Activated CD8-positive, alpha-beta T cell treated with anti-CD3 and anti-CD28 coated beads, Interleukin-2, amount 10 ng/mL, durations not matched to agents 7 days and 5 days (primary cell): Measurements from ENCODE around the gene BFSP2. TPM values are rescaled to one million over a fixed set of nuclear protein-coding genes. Genes with fewer than 3 reads are reported as not detected.

Experiments used
- ATAC-seq: fragments of 150-1000 bp; cut with Tn5 transposase; one replicate; pipeline ENCODE4 v1.10.0; 2021; ENCODE audit warnings: moderate library complexity
- CTCF ChIA-PET: fragments of 350-600 bp; sonication (Branson Sonifier 250); formaldehyde crosslinking; loops from one replicate; lab custom pipeline; 2021; ENCODE audit warnings: antibody characterized with exemption; lab: Charles Lee
- POLR2A ChIA-PET: fragments of 350-600 bp; sonication (Branson Sonifier 250); formaldehyde crosslinking; loops from one replicate; lab custom pipeline; 2021; ENCODE audit warnings: antibody characterized with exemption; lab: Charles Lee
- DNase-seq: peaks from one replicate; pipeline ENCODE4 v3.0.0-alpha.2; 2020
- H3K27ac Mint-ChIP-seq: one replicate; pipeline ENCODE4 v1.8.0; 2021; ENCODE audit warnings: mild to moderate bottlenecking, mixed read lengths
- H3K27me3 Mint-ChIP-seq: one replicate; pipeline ENCODE4 v1.8.0; 2021; ENCODE audit warnings: low read depth, mixed read lengths
- H3K36me3 Mint-ChIP-seq: one replicate; pipeline ENCODE4 v1.8.0; 2021; ENCODE audit warnings: low read depth, mixed read lengths
- H3K4me1 Mint-ChIP-seq: one replicate; pipeline ENCODE4 v1.8.0; 2021; ENCODE audit warnings: low read depth, mixed read lengths
- H3K4me3 Mint-ChIP-seq: one replicate; pipeline ENCODE4 v1.8.0; 2021; ENCODE audit warnings: mild to moderate bottlenecking, mixed read lengths
- H3K9me3 Mint-ChIP-seq: one replicate; pipeline ENCODE4 v1.8.0; 2022; ENCODE audit warnings: mixed read lengths; ENCODE audit not compliant: insufficient read depth
- total RNA-seq, 2 experiments: library from RNA; stranded (reverse); gene quantifications; one replicate each; pipeline ENCODE4 v1.2.3, GENCODE V29; 2021

The BFSP2 gene
- total RNA-seq, 2 experiments from 2014 or later = 0.42 to 0.45 TPM

DNA sequence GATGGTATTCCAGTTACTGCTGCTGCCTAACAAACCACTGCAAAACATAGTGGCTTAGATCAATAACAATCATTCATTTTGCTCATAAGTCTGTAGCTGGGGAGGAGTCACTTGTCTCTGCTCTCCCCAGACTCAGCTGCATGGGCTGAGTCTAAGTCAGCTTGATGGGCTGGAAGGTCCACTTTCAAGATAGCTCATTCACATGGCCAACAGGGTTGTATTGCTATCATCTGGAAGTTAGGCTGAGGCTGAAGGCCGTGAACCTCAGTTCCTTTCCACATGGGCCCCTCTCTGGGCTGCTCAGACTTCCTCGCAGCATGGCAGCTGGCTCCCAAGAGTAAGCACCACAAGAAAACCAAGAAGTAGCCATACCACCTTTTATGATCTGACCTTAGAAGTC lies 28.7 kb upstream of the BFSP2 start:
- Mint-ChIP-seq H3K4me1 (no peaks in the 10 kb centered on the region), H3K9me3 (no peaks in the 10 kb centered on the region), H3K36me3 (no peaks in the 10 kb centered on the region), H3K27ac (no peak overlapping the region), H3K4me3 (no peak overlapping the region), H3K27me3 (peaks cover 6% of the 10 kb centered on the region)
- ChIA-PET POLR2A (no interaction called here), CTCF (interaction anchor here (0.8 to 1.3 kb wide), 2 partner anchors 15 to 30 kb away, joined by 3 read pairs; no protein-coding TSS in a partner anchor)
- no peak for DNase-seq
- no peak for ATAC-seq

DNA sequence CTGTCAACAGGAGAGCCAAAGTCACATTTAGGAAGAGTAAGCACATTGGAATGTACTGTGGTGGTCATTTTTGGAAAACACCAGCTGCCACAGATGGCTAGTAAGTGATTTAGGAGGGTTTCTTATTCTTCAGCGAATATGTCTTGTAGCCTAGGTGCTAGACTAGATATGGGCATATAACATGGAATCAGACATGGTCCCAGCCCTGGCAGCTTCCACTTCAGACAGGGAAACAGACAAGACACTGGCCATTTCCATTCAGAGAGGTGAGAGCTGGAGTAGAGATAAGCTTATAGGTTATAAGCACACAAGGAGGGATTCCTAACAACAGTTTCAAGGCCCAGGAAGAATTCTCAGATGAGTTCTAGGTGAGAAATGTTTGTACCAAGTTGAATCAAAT lies 28.2 kb upstream of the BFSP2 start:
- ATAC-seq (no peak), DNase-seq (no peak)
- Mint-ChIP-seq H3K4me1 (no peaks in the 10 kb centered on the region), H3K36me3 (no peaks in the 10 kb centered on the region), H3K27ac (no peak overlapping the region), H3K27me3 (peaks cover 3% of the 10 kb centered on the region), H3K4me3 (no peak overlapping the region), H3K9me3 (no peaks in the 10 kb centered on the region)
- ChIA-PET CTCF (interaction anchor here (1.3 kb wide), 1 partner anchor 14 kb away, joined by 3 read pairs; no protein-coding TSS in a partner anchor), POLR2A (no interaction called here)

DNA sequence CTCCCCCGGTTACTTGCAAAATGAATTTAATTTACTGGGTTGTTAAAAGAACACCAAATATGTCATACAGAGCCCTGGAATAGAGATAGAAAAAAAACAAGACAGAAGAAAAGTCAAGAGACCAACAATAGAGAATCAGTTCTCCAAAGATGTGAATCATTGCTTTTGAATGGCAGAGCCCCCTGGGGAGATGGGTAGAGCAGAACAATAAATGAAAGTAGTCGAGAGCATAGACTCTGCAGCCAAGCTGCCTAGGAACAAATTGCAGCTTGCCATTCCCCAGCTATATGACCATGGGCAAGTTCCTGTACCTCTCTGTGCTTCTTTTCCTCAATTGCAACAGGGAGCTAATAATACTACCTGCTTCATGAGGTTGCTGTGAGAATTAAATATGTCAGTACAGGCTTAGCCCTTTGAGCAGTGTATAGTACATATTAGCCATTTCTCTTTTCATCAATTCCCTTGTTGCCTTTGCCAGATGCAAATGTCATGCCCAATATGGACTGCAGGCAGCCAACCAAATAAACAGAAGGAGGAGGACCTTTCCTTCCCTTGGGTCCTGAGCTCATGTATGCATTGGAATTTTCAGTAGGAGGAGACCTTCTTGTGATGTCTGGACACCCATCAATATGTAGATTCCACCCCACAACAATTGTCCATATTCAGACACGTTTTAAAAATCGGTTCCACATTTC lies 25.0 kb upstream of the BFSP2 start:
- no peaks in the 10 kb centered on the region for H3K9me3 Mint-ChIP-seq
- no peak overlapping the region for H3K27ac Mint-ChIP-seq
- ChIA-PET POLR2A (no interaction called here), CTCF (interaction anchor here (0.8 kb wide), 1 partner anchor 13 kb away, joined by 3 read pairs; no protein-coding TSS in a partner anchor)
- ATAC-seq (no peak), DNase-seq (no peak)
- no peaks in the 10 kb centered on the region for H3K4me1 Mint-ChIP-seq
- H3K4me3 Mint-ChIP-seq = no peak overlapping the region
- H3K27me3 Mint-ChIP-seq = no peaks in the 10 kb centered on the region
- no peaks in the 10 kb centered on the region for H3K36me3 Mint-ChIP-seq

DNA sequence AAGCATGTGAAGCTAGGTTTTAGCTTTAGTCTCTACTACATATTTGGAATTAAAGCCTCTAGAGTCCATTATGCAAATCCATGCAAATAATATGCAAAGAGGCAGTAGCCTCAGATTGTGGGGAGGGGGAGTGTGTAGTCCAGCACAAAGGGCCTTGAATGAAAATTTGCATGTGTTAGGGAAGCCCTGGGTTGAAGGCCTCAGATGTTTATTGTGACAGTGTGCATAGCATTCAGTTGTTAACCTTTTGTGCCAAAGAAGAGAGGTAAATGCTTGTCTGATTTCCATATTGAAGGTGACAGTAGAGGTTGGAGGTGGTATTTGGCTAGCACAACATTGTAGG lies 24.5 kb upstream of the BFSP2 start:
- Mint-ChIP-seq H3K27me3 (no peaks in the 10 kb centered on the region), H3K4me3 (no peak overlapping the region), H3K36me3 (no peaks in the 10 kb centered on the region), H3K4me1 (no peaks in the 10 kb centered on the region), H3K9me3 (no peaks in the 10 kb centered on the region), H3K27ac (no peak overlapping the region)
- ChIA-PET POLR2A (no interaction called here), CTCF (interaction anchor here (0.8 kb wide), 1 partner anchor 12 kb away, joined by 3 read pairs; no protein-coding TSS in a partner anchor)
- DNase-seq = no peak
- no peak for ATAC-seq

DNA sequence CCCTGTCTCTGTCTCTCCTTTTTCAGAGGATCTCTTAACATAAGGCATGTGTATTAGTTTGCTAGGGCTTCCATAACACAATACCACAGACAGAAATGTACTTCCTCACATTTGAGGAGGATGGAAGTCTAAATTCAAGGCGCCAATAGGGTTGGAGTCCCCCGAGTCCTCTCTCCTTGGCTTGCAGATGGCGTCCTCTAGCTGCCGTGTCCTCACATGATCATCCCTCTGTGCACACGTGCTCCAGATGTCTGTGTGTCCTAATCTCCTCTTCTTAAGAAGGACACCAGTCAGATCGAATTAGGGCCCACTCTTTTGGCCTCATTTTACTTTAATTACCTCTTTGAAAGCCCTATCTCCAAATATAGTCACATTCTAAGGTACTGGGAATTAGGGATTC lies 23.0 kb upstream of the BFSP2 start:
- ATAC-seq = no peak
- POLR2A ChIA-PET = no interaction called here
- Mint-ChIP-seq H3K4me1 (no peaks in the 10 kb centered on the region), H3K9me3 (no peaks in the 10 kb centered on the region), H3K27ac (no peak overlapping the region), H3K4me3 (no peak overlapping the region), H3K27me3 (no peaks in the 10 kb centered on the region), H3K36me3 (no peaks in the 10 kb centered on the region)
- CTCF ChIA-PET = interaction anchor here (1.1 kb wide), 1 partner anchor 11 kb away, joined by 3 read pairs; no protein-coding TSS in a partner anchor
- no peak for DNase-seq

DNA sequence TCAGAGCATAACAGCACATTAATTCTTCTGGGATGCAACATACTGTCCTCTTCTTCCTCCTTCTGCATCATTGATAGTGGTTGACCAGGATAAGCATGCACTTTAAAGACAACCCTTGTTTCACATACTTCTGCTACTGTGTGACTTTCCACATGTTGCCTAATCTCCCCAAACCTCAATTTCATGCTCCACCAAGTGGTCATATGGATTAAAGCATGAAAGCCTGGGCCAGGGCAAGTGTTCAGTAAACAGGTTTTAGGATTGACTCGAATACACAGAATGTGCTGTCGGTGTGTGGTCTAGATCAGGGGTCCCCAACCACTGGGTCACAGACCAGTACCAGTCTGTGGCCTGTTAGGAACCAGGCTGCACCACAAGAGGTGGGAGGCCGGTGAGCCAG lies 22.5 kb upstream of the BFSP2 start:
- ChIA-PET POLR2A (no interaction called here), CTCF (interaction anchor here (1.1 kb wide), 1 partner anchor 11 kb away, joined by 3 read pairs; no protein-coding TSS in a partner anchor)
- Mint-ChIP-seq H3K36me3 (no peaks in the 10 kb centered on the region), H3K4me1 (no peaks in the 10 kb centered on the region), H3K4me3 (no peak overlapping the region), H3K9me3 (no peaks in the 10 kb centered on the region), H3K27ac (no peak overlapping the region), H3K27me3 (no peaks in the 10 kb centered on the region)
- DNase-seq = no peak
- ATAC-seq = no peak

DNA sequence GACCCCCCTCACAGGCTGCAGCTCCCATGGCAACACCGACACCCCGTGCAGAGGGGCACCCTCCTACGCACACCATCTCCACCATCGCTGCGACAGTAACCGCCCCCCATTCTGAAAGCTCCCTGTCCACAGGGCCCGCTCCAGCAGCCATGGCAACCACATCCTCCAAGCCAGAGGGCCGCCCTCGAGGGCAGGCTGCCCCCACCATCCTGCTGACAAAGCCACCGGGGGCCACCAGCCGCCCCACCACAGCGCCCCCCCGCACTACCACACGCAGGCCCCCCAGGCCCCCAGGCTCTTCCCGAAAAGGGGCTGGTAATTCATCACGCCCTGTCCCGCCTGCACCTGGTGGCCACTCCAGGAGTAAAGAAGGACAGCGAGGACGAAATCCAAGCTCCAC lies 19.9 kb upstream of the BFSP2 start:
- ATAC-seq (no peak), DNase-seq (no peak)
- Mint-ChIP-seq H3K4me3 (no peak overlapping the region), H3K36me3 (no peaks in the 10 kb centered on the region), H3K27me3 (no peaks in the 10 kb centered on the region), H3K4me1 (no peaks in the 10 kb centered on the region), H3K9me3 (no peaks in the 10 kb centered on the region), H3K27ac (no peak overlapping the region)
- POLR2A ChIA-PET = no interaction called here
- CTCF ChIA-PET = no interaction called here

DNA sequence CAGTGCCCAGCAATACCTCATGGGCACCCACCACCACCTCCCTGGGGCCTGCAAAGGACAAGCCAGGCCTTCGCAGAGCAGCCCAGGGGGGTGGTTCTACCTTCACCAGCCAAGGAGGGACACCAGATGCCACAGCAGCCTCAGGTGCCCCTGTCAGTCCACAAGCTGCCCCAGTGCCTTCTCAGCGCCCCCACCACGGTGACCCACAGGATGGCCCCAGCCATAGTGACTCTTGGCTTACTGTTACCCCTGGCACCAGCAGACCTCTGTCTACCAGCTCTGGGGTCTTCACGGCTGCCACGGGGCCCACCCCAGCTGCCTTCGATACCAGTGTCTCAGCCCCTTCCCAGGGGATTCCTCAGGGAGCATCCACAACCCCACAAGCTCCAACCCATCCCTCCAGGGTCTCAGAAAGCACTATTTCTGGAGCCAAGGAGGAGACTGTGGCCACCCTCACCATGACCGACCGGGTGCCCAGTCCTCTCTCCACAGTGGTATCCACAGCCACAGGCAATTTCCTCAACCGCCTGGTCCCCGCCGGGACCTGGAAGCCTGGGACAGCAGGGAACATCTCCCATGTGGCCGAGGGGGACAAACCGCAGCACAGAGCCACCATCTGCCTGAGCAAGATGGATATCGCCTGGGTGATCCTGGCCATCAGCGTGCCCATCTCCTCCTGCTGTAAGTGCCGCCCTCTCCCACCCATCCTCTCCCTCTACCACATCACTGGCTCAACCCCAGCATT lies 19.2 kb upstream of the BFSP2 start:
- H3K36me3 Mint-ChIP-seq = no peaks in the 10 kb centered on the region
- no peaks in the 10 kb centered on the region for H3K27me3 Mint-ChIP-seq
- ATAC-seq = no peak
- H3K9me3 Mint-ChIP-seq = no peaks in the 10 kb centered on the region
- no peak overlapping the region for H3K27ac Mint-ChIP-seq
- ChIA-PET CTCF (no interaction called here), POLR2A (no interaction called here)
- H3K4me3 Mint-ChIP-seq = no peak overlapping the region
- no peaks in the 10 kb centered on the region for H3K4me1 Mint-ChIP-seq
- no peak for DNase-seq

DNA sequence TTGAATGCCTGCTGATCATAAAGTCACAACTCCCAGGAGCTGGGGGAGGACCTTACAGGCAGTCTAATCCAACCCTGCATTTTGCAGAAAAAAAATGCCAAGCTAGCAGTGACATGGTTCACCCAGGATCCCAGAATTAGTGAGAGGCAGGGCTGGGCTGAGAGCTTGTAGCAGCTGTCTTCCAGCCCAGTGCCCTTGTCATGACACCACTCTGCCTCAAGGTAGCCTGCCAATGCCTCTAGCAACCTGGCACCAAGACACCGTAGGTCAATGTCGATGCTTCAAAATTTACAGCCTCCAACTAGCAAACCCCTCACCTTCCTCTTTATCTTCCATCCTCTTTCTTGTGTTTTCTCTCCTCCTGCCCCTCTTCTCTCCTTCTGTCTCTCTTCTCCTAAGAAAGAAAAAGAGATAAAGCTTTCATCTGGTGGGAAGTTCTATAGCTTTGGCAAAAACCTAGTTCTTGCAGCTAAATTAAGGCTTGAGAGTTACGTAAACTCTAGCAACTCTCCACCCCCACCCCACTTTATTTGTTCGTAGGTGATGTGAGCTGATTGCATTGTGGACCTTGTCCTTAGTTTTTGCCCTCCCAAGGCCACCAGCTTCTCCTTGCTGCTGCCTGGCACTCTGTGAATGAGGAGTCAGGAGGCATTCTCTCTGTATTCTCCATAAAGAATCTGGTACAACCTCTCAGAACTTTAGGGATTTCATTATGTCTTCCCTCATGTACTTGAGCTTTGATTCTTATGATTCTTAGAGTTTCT lies 18.3 kb upstream of the BFSP2 start:
- H3K27ac Mint-ChIP-seq = no peak overlapping the region
- H3K4me1 Mint-ChIP-seq = no peaks in the 10 kb centered on the region
- no peaks in the 10 kb centered on the region for H3K36me3 Mint-ChIP-seq
- H3K4me3 Mint-ChIP-seq = no peak overlapping the region
- H3K9me3 Mint-ChIP-seq = no peaks in the 10 kb centered on the region
- H3K27me3 Mint-ChIP-seq = no peaks in the 10 kb centered on the region
- ATAC-seq (no peak), DNase-seq (no peak)
- CTCF ChIA-PET = interaction anchor here (0.5 to 1.6 kb wide), 6 partner anchors 10 to 913 kb away, joined by 3 to 4 read pairs (median 3); no protein-coding TSS in a partner anchor
- POLR2A ChIA-PET = no interaction called here

DNA sequence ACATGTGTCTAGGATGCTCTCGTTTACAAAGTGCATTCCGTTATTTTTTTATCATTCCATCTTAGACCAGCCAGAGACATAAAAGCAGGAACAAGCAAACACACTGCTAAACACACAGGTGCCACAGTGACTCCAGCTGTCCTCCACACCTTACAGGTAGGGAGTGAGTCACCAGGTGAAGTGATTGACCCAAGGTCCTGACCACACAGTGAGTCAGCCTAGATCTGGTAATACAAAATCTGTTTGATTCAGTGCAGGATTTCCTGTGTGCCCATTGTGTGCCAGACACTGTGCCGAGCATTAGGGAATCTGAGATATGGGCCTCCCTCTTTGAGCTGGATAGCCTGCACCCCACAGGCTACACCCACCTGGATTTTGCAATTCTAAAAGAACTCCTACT lies 16.7 kb upstream of the BFSP2 start:
- no peaks in the 10 kb centered on the region for H3K27me3 Mint-ChIP-seq
- DNase-seq (no peak), ATAC-seq (no peak)
- no peaks in the 10 kb centered on the region for H3K36me3 Mint-ChIP-seq
- no peaks in the 10 kb centered on the region for H3K4me1 Mint-ChIP-seq
- ChIA-PET CTCF (interaction anchor here (1.3 to 2.8 kb wide), 4 partner anchors 70 to 657 kb away, joined by 3 to 9 read pairs (median 6); no protein-coding TSS in a partner anchor), POLR2A (no interaction called here)
- H3K4me3 Mint-ChIP-seq = no peak overlapping the region
- no peaks in the 10 kb centered on the region for H3K9me3 Mint-ChIP-seq
- H3K27ac Mint-ChIP-seq = no peak overlapping the region

DNA sequence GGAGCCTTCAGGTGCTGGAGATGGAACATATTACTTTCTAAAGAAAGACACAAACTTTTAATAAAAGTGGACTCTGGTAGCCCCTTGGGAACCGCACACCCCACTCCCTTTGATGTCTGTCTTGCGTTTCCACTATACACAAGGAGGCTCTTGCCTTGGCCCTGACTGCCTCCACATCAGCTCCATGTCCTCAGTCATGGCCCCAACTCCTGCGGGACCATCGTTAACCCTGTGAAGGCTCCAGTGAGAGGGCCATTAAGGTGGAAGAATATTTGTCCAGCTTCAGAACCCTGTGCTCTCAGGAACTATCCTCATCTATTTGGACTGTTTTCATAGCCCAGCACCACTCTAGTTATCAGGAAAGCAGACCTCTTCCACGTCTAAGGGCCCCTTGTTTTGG lies 16.1 kb upstream of the BFSP2 start:
- ATAC-seq (no peak), DNase-seq (no peak)
- ChIA-PET CTCF (interaction anchor here (1.0 to 2.8 kb wide), 4 partner anchors 342 to 657 kb away, joined by 3 to 9 read pairs (median 6); no protein-coding TSS in a partner anchor), POLR2A (no interaction called here)
- Mint-ChIP-seq H3K36me3 (no peaks in the 10 kb centered on the region), H3K4me1 (no peaks in the 10 kb centered on the region), H3K27ac (no peak overlapping the region), H3K4me3 (no peak overlapping the region), H3K27me3 (no peaks in the 10 kb centered on the region), H3K9me3 (no peaks in the 10 kb centered on the region)
